ENCODE data around the gene TOX3. TPM values are rescaled to one million over a fixed set of nuclear protein-coding genes. Genes with fewer than 3 reads are reported as not detected.

Gene TOX3
- total RNA-seq, 1 experiment from 2014 or later, result 20.2 TPM

- Mint-ChIP-seq H3K27ac (no peak overlapping the region), H3K27me3 (ENCODE audit: low read depth) (no peaks in the 10 kb centered on the region), H3K36me3 (ENCODE audit: insufficient read depth in 1 of 3, low read depth in 3 of 3) (peaks cover 24 to 85% (median 57%) of the 10 kb centered on the region in 3 experiments), H3K4me3 (no peak overlapping the region), H3K4me1 (peaks cover 29 to 42% of the 10 kb centered on the region in 2 experiments), H3K9me3 (no peaks in the 10 kb centered on the region)
- H2BK5ac ChIP-seq (ENCODE audit: insufficient read length, low read length), result no peak overlapping the region
- H3K23ac ChIP-seq (ENCODE audit: insufficient read length, low read depth, low read length), result no peak overlapping the region
- no peak overlapping the region for H3K27ac ChIP-seq (ENCODE audit: insufficient read length, low read depth, low read length)
- no peak overlapping the region for H4K5ac ChIP-seq (ENCODE audit: insufficient read length, low read depth, low read length)
- no peaks in the 10 kb centered on the region for H3K79me1 ChIP-seq (ENCODE audit: insufficient read depth, low read depth, low read length, poor library complexity, severe bottlenecking)
- H4K20me1 ChIP-seq (ENCODE audit: control insufficient read depth, insufficient read depth, insufficient read length), result no peaks in the 10 kb centered on the region
- no CpG with 5 or more reads among the region's 6 CpGs for WGBS (ENCODE audit: extremely low coverage, insufficient read length, low lambda C conversion rate)
- H3K4me1 ChIP-seq (ENCODE audit: insufficient read depth, low read length), result peaks cover 4% of the 10 kb centered on the region; the same call in 1 of the 2 replicates
- TF ChIP-seq, protein P1, sequence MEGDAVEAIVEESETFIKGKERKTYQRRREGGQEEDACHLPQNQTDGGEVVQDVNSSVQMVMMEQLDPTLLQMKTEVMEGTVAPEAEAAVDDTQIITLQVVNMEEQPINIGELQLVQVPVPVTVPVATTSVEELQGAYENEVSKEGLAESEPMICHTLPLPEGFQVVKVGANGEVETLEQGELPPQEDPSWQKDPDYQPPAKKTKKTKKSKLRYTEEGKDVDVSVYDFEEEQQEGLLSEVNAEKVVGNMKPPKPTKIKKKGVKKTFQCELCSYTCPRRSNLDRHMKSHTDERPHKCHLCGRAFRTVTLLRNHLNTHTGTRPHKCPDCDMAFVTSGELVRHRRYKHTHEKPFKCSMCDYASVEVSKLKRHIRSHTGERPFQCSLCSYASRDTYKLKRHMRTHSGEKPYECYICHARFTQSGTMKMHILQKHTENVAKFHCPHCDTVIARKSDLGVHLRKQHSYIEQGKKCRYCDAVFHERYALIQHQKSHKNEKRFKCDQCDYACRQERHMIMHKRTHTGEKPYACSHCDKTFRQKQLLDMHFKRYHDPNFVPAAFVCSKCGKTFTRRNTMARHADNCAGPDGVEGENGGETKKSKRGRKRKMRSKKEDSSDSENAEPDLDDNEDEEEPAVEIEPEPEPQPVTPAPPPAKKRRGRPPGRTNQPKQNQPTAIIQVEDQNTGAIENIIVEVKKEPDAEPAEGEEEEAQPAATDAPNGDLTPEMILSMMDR (conservative IDR thresholded peaks at IDR 0.05), result no peak
- no peak overlapping the region for H3K56ac ChIP-seq (ENCODE audit: insufficient read length, low read depth, low read length)
- no peak overlapping the region for H2AK5ac ChIP-seq (ENCODE audit: insufficient read length, low read length)
- H4K8ac ChIP-seq (replicated peaks; ENCODE audit: insufficient read length, low read depth, low read length), result no peak overlapping the region
- H2BK12ac ChIP-seq (ENCODE audit: insufficient read length, low read depth, low read length), result no peak overlapping the region
- no peaks in the 10 kb centered on the region for H3K79me2 ChIP-seq (ENCODE audit: insufficient read depth, low read length)
- H2BK15ac ChIP-seq (ENCODE audit: low read depth, low read length), result no peak overlapping the region
- H2AFZ ChIP-seq (ENCODE audit: low read length), result no peak overlapping the region
- no peak overlapping the region for H3K4ac ChIP-seq (ENCODE audit: low read depth, low read length)
- no peak overlapping the region for H3K18ac ChIP-seq (ENCODE audit: insufficient read length, low read depth, low read length)
- no peaks in the 10 kb centered on the region for H3K9me3 ChIP-seq (ENCODE audit: control insufficient read depth, low read depth, low read length)
- DNase-seq, result no peak
- no peaks in the 10 kb centered on the region for H3K27me3 ChIP-seq (ENCODE audit: insufficient read depth, low read length)
- H3K4me2 ChIP-seq (ENCODE audit: insufficient read depth, insufficient read length, low read length), result no peak overlapping the region
- no peak overlapping the region for H2BK120ac ChIP-seq (ENCODE audit: low read depth, low read length, poor library complexity, severe bottlenecking)
- no peak overlapping the region for H3T11ph ChIP-seq (ENCODE audit: low read length)
- no peak overlapping the region for H3K9ac ChIP-seq (ENCODE audit: extremely low read depth, insufficient read length, low read length)
- H4K91ac ChIP-seq (ENCODE audit: insufficient read length, low read depth, low read length), result no peak overlapping the region
- no peak overlapping the region for H2BK20ac ChIP-seq (ENCODE audit: low read depth, low read length, poor library complexity, severe bottlenecking)
- H3K14ac ChIP-seq (ENCODE audit: insufficient read depth, low read length), result no peak overlapping the region
- H3K23me2 ChIP-seq (ENCODE audit: insufficient read length, low read depth, low read length, poor library complexity, severe bottlenecking), result no peaks in the 10 kb centered on the region
These were observed 96.0 kb downstream of the TOX3 start for GRCh38 chr16:52450916-52451315.

All from H9 (cell line).